Endothelial cell of umbilical vein (primary cell): Measurements from ENCODE around the gene JUND.
A peak's percentile ranks its signal among the peaks of the same experiment; 100 is the strongest.

Source experiments
- CTCF ChIP-seq, 2 donors: IDR thresholded peaks; 1 replicate in 1 of 2; 2 replicates in 1 of 2; pipeline ENCODE4 v1.5.1; 2011; ENCODE audit warnings: low read length in 2 of 2, mild to moderate bottlenecking in 2 of 2, moderate library complexity in 2 of 2, control low read depth in 1 of 2, inconsistent platforms in 1 of 2, low read depth in 1 of 2; ENCODE audit not compliant: insufficient read depth in 1 of 2; ENCODE audit errors: extremely low read depth in 1 of 2
- EZH2 ChIP-seq: IDR thresholded peaks from 2 replicates; pipeline ENCODE4 v1.6.1; 2012; ENCODE audit warnings: borderline replicate concordance, low read depth, mild to moderate bottlenecking, moderate library complexity, low read length, inconsistent platforms; ENCODE audit not compliant: severe bottlenecking
- FOS ChIP-seq: IDR thresholded peaks from 2 replicates; pipeline ENCODE4 v1.6.1; 2011; ENCODE audit warnings: mild to moderate bottlenecking, low read length, moderate library complexity, borderline replicate concordance; ENCODE audit not compliant: insufficient read depth
- MAX ChIP-seq: IDR thresholded peaks from 2 replicates; pipeline ENCODE4 v1.6.1; 2011; ENCODE audit not compliant: insufficient read depth, insufficient read length
- POLR2A ChIP-seq: IDR thresholded peaks from 2 replicates; pipeline ENCODE4 v1.6.1; 2012; ENCODE audit warnings: low read depth, mild to moderate bottlenecking, control low read depth, low read length
- POLR2AphosphoS5 ChIP-seq: IDR thresholded peaks from 2 replicates; pipeline ENCODE4 v1.6.1; 2012; ENCODE audit warnings: low read depth, mild to moderate bottlenecking, control low read depth, low read length, moderate library complexity; ENCODE audit not compliant: insufficient read depth

GRCh38 chr19:18281082-18282020 lies at the start of gene JUND:
- TF ChIP-seq CTCF (IDR thresholded peaks at IDR 0.05; ENCODE audit: extremely low read depth in 1 of 2, insufficient read depth in 1 of 2, low read depth in 1 of 2, low read length in 2 of 2) = no peak
- TF ChIP-seq EZH2 = no peak
- TF ChIP-seq MAX = no peak
- TF ChIP-seq POLR2A = peak; percentile 98
- peak; percentile 99 for TF ChIP-seq POLR2AphosphoS5
- TF ChIP-seq FOS = no peak
